Spleen (tissue), 7 donors: Measurements from ENCODE around the gene KMT2E.

ENCODE experiments used
- POLR2A ChIP-seq, 3 donors: fragments of 450-650 bp; IDR thresholded peaks; one replicate each; pipeline ENCODE4 v1.5.1; 2017; ENCODE audit warnings: antibody characterized with exemption in 3 of 3, mild to moderate bottlenecking in 1 of 3
- TF ChIP-seq, protein P1 (sequence below), 11 experiments: fragments of 200-600 bp in 7 of 11; fragments of 450-650 bp in 4 of 11; sonication (generic) in 4 of 11; IDR thresholded peaks in 8 of 11; conservative IDR thresholded peaks in 3 of 11; 1 replicate in 7 of 11; 2 replicates in 4 of 11; pipeline versions ENCODE4 v1.4.0 to v1.8.0; 2016 to 2021; ENCODE audit warnings: antibody characterized with exemption in 11 of 11, inconsistent platforms in 4 of 11, mild to moderate bottlenecking in 1 of 11
- donor health status: DM: no; HTN: no; CAD: no; lungs with moderate emphysema.
- donor health status: DM: no; HTN: no; CAD: no.
- donor health status: DM: no; HTN: no; CAD: no.

DNA sequence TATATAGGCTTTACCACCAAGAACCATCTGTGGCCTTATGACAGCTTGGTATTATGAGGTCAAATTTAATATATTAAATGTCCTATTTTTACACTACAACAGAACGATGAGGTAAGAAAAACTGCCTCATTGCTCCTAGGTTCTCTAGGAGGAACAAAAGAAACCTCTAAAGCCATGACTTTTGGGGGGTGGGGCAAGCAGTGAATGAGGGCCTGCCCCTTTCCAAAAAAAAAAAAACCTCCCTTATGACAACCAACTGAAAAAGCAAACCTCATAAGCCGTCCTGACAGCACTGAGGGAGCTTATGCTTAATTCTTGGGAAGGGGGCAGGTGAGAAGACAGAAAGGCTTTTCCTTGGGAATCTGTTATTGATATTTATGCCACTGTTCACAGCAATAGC is 116.6 kb downstream of the KMT2E start:
- TF ChIP-seq, protein P1, sequence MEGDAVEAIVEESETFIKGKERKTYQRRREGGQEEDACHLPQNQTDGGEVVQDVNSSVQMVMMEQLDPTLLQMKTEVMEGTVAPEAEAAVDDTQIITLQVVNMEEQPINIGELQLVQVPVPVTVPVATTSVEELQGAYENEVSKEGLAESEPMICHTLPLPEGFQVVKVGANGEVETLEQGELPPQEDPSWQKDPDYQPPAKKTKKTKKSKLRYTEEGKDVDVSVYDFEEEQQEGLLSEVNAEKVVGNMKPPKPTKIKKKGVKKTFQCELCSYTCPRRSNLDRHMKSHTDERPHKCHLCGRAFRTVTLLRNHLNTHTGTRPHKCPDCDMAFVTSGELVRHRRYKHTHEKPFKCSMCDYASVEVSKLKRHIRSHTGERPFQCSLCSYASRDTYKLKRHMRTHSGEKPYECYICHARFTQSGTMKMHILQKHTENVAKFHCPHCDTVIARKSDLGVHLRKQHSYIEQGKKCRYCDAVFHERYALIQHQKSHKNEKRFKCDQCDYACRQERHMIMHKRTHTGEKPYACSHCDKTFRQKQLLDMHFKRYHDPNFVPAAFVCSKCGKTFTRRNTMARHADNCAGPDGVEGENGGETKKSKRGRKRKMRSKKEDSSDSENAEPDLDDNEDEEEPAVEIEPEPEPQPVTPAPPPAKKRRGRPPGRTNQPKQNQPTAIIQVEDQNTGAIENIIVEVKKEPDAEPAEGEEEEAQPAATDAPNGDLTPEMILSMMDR (IDR thresholded peaks at IDR 0.05 in 8 of 11, conservative IDR thresholded peaks at IDR 0.05 in 3 of 11) = no peak
- no peak for TF ChIP-seq POLR2A (IDR thresholded peaks at IDR 0.05)
